ENCODE results near the gene AMY2B.

- no peak for TF ChIP-seq BACH1 (tag; IDR thresholded peaks at IDR 0.05)
- no peak for TF ChIP-seq ZBTB26 (CRISPR knock-in tag; IDR thresholded peaks at IDR 0.05)
- no peak for TF ChIP-seq POLR2A (conservative IDR thresholded peaks at IDR 0.05)
- TF ChIP-seq CHD4 (IDR thresholded peaks at IDR 0.05; ENCODE audit: insufficient read depth, insufficient replicate concordance, low read depth, low read length, poor library complexity, severe bottlenecking) = no peak
- TF ChIP-seq NFYB (IDR thresholded peaks at IDR 0.05; ENCODE audit: extremely low read depth, insufficient read length) = no peak
- TF ChIP-seq ZFX (CRISPR knock-in tag; IDR thresholded peaks at IDR 0.05) = no peak
- no peak for TF ChIP-seq ZNF830 (CRISPR knock-in tag; IDR thresholded peaks at IDR 0.05)
- no peak for TF ChIP-seq E2F8 (IDR thresholded peaks at IDR 0.05; ENCODE audit: low read depth, partially characterized antibody)
- TF ChIP-seq ZNF407 (IDR thresholded peaks at IDR 0.05; ENCODE audit: low read depth) = no peak
- TF ChIP-seq SMC3 (conservative IDR thresholded peaks at IDR 0.05; ENCODE audit: insufficient read depth, low read depth, low read length) = no peak
- no peak for TF ChIP-seq EZH2 (IDR thresholded peaks at IDR 0.05; ENCODE audit: borderline replicate concordance, low read depth, low read length)
- TF ChIP-seq MAX (CRISPR knock-in tag; IDR thresholded peaks at IDR 0.05) = no peak
- TF ChIP-seq NONO (IDR thresholded peaks at IDR 0.05; ENCODE audit: low read depth in 2 of 2, low read length in 1 of 2) = no peak
Measured at GRCh38 chr1:103541431-103541830, 30.0 kb upstream of the AMY2B start.

Data from K562 (cell line).